GM18505 (cell line): ENCODE measurements around the gene ZNF28.
"Not testable (repeated sequence)": the region's sequence is repeated elsewhere in the genome, so short reads cannot be mapped to it uniquely, and the experiment has no call there.

ENCODE experiments used
- ATAC-seq: cut with Tn5 transposase; IDR thresholded peaks from one replicate; pipeline ENCODE4 v1.9.1; 2021; ENCODE audit not compliant: unreplicated experiment
- POLR2A ChIP-seq: IDR thresholded peaks from 4 replicates; pipeline ENCODE4 v1.6.1; 2011; ENCODE audit warnings: borderline replicate concordance; ENCODE audit not compliant: insufficient read depth, insufficient read length; ENCODE audit errors: extremely low read depth

ZNF28 gene

GRCh38 chr19:52789440-52789839, 32.0 kb downstream of the ZNF28 start:
- TF ChIP-seq POLR2A: no peak
- ATAC-seq: no peak

DNA sequence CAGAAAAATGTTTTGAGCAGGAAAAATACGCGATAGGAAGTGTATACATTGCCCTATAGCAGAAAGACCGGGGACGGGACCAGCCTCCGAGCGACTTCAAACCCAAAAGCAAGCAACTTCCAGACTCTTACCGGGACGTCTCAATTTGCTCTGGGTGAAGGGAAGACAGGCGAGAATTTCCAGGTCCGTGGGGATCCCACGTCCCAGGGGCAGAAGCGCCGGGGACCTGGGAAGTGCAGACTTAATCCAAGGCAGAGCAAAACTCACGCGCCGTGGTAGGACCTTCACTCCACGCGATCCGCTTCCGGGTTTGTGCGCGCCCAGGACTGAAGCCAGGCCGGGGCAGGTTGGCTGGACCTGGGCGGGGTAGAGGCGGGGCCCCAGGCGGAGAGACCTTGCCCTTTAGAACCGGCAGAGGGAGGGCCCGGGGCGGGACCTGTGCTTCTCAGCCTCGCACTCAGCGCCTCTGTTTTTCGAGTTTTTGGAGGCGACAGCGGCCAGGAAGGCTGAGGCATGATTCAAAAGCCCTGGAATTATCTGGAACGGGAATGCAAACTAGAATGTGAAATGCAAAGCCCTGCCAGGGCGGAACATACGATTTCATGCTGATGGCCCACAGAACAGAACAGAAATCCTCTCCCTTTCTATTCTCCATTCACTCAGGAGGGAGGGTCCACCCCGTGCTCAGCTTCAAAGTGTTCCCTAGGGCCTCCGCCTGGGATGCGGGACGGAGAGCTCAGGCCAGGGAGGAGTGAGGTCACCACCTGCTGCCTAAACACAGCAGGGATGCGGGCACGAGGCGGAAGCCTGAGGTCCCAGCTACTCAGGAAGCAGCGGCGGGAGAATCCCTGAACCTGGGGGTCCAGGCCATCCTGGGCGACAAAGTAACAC, 34.7 kb downstream of the ZNF28 start, which contains the start of gene ZNF600:
Gene ZNF600, minus strand, starts transcription at position 328 of the 891 bp plus-strand sequence. CDS start 7,903 bp downstream, outside the sequence.
- TF ChIP-seq POLR2A: peak; percentile 77
- peak; percentile 94 for ATAC-seq

DNA sequence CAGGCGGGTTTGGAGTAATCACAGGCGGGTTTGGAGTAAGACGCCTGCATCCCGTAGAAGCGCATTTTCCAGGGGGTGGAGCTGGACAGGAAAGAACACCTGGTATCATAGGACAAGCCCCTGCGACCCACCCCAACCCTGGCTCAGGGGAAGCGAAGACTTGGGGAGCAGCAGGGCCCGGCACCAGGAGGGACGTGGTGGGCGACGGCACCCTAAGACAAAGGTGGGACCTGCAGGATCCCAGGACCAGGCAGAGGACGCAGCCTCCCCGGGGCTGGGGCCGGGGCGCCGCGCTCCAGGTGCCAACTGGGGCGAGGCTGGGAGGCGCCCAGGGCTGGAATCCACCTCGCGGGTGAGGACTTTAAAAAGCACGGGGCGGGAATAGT, 35.4 kb downstream of the ZNF28 start:
- TF ChIP-seq POLR2A: no peak
- ATAC-seq: peak; percentile 17

- no peak for ATAC-seq
- no peak for TF ChIP-seq POLR2A
Measured at GRCh38 chr19:52785506-52785905, 35.9 kb downstream of the ZNF28 start.

- not testable (repeated sequence) for ATAC-seq
Measured at GRCh38 chr19:52782864-52783263, 38.6 kb downstream of the ZNF28 start.

GRCh38 chr19:52778811-52779210, 42.6 kb downstream of the ZNF28 start:
- no peak for TF ChIP-seq POLR2A
- ATAC-seq: no peak

GRCh38 chr19:52756447-52756846, 65.0 kb downstream of the ZNF28 start:
- not testable (repeated sequence) for ATAC-seq

DNA sequence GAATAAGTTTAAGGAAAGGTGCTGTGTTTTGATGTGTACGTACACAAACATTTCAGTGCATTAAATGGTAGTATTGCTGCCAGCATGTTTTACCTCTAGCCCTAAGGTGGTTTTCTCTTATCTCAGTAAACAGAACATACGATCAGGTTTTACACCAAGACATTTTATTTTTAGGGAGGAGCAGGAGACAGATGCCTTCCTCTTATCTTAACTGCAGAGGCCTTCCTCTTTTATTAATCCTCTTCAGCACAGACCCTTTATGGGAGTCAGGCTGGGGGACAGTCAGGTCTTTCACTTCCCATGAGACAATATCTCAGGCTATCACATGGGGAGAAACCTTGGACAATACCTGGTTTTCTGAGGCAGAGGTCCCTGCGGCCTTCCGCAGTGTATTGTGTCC, 71.7 kb downstream of the ZNF28 start:
- TF ChIP-seq POLR2A: no peak

GRCh38 chr19:52748336-52748950, 73.0 kb downstream of the ZNF28 start:
- ATAC-seq: no peak
- TF ChIP-seq POLR2A: no peak

More for the DNA sequence above, 71.7 kb downstream of the ZNF28 start:
- no peak for ATAC-seq
